ENCODE measurements around the gene TFRC.
"Not testable (repeated sequence)": the region's sequence is repeated elsewhere in the genome, so short reads cannot be mapped to it uniquely, and the experiment has no call there.

TFRC gene

GRCh38 chr3:196081002-196081833 is 672 bp downstream of the TFRC start:
- peak; percentile 21 for DNase-seq

GRCh38 chr3:196080101-196080846 is 1.6 kb downstream of the TFRC start:
- not testable (repeated sequence) for DNase-seq

- no peak for DNase-seq
Measured at GRCh38 chr3:196079682-196080081, 2.2 kb downstream of the TFRC start.

DNA sequence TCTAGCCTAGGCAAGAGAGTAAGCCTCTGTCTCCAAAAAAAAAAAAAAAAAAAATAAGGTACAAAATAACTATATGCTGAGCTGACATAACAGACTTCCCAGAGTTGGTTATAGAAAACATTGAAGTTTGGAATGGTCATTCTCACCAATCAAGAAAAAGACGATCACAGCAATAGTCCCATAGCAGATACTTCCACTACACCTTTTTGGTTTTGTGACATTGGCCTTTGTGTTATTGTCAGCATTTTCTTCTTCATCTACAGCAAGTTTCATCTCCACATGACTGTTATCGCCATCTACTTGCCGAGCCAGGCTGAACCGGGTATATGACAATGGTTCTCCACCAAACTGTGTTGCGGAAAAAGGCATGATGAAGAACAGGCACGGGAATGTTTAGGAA is 6.9 kb downstream of the TFRC start:
- DNase-seq, result no peak

GRCh38 chr3:196073255-196073753 is 8.6 kb downstream of the TFRC start:
- peak; percentile 48 for DNase-seq

DNA sequence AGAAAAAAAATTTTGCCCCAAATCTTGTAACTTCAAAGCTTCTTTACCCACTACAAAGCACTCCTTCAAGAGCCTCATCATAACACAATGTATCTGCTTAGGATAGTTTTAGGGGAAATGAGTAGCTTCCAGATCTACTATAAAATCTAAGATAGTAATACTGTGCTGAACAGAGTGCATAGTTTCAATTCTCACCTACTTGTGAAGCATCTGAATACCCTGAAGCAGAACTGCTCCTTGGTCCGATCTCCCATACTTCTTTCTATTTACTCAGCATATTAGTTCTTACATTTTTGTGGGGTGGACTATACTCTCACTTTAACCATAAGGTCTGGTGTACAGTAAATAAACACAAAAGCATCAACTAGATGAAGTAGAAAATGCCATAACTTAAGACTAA is 9.6 kb downstream of the TFRC start:
- DNase-seq, result no peak

DNA sequence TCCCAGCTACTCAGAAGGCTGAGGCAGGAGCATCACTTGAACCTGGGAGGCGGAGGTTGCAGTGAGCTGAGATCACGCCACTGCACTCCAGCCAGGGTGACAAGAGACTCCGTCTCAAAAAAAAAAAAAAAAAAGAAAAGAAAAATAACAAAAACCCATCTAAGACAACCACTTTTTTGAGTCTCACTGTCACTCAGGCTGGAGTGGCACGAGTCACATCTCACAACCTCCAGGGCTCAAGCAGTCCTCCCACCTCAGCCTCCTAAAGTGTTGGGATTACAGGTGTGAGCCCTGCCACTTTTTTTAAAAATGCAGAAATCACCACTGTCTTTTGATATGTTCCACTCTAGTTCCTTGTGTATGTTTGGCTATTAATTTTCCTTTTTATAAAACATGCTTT is 13.1 kb downstream of the TFRC start:
- DNase-seq, result not testable (repeated sequence)

- DNase-seq, result no peak
Measured at GRCh38 chr3:196067439-196067838, 14.5 kb downstream of the TFRC start.

- DNase-seq, result no peak
Measured at GRCh38 chr3:196063971-196064370, 17.9 kb downstream of the TFRC start.

DNA sequence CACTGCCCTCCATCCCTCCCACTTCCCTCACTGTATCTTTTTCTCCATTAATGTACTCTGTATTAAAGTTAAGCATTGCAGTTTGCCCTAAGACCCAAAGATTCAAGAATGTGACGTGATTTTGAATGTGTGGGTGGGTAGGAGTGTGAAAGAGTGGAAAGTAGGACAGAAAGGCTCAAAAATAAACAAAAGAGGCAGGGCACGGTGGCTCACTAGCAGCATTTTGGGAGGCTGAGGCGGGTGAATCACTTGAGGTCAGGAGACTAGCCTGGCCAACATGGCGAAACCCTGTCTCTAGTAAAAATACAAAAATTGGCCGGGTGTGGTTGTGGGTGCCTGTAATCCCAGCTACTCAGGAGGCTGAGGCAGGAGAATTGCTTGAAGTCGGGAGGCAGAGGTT is 18.4 kb downstream of the TFRC start:
- no peak for DNase-seq

DNA sequence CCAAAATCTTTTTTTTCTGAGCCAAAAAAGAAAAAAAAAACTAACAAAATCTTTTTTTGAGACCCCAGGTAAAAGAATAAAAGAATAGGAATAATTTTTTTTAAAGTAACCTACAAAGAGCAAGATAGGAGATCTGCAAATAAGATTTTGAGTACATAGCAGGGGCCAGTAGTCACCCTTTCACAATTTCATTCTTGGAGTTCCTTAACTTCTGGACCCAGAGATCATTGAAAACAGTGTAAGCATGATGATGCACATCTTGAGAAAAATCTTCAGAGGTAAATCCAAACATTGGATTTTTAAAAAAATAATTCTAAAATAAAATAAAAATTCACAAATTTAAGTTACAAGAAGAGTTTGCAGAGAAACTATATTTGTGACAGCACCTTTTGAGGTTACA is 18.8 kb downstream of the TFRC start:
- no peak for DNase-seq

DNA sequence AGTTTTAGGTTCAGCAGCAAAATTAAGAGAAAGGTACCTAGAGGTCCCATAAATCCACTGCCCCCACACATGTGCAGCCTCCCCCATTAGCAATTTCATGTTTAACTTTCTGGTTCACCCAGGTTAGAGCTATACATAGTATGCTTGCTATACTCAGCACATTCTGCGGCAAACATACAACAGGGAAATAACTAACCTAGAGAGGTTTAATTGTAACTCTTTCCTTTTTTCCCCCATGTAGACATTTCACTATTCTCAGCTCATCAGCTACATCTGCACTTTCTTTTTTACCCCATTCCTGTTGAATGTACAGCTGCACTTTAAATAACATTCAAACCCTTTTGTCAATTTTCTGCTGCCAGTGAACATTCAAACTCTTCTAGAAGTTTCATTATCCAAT is 21.1 kb downstream of the TFRC start:
- DNase-seq, result no peak

- no peak for DNase-seq
Measured at GRCh38 chr3:196057760-196058331, 24.0 kb downstream of the TFRC start.

- not testable (repeated sequence) for DNase-seq
Measured at GRCh38 chr3:196056371-196056770, 25.5 kb downstream of the TFRC start.

DNA sequence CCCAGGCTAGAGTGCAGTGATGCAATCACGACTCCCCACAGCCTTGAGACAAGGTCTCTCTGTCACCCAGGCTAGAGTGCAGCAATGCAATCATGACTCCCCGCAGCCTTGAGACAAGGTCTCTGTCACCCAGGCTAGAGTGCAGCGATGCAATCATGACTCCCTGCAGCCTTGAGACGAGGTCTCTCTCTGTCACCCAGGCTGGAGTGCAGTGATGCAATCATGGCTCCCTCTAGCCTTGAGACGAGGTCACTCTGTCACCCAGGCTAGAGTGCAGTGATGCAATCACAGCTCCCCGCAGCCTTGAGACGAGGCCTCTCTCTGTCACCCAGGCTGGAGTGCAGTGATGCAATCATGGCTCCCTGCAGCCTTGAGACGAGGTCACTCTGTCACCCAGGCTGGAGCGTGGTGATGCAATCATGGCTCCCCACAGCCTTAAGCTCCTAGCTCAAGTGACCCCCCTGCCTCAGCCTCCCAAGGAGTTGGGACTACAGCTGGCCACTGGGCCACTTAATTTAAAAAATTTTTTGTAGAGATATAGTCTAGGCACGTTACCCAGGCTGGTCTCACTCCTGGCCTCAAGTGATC is 26.1 kb downstream of the TFRC start:
- no peak for DNase-seq

DNA sequence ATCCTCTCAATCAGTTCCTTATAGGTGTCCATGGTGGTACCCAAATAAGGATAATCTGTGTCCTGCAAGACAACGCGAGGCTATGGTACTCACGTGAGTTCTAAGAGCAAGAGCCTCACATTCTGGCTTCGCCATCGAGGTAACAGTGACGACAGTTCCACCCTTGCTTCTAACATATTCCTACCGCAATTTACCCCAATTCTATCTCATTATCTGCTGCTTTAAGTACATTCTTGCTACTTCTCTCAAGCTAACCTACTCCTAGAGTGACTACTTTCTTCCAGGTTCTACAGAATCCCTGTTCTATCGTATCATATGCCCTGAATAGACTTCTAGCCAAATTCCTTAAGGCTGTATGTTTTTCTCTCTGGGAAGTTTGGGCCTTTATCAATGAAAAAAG is 26.6 kb downstream of the TFRC start:
- DNase-seq, result no peak

DNA sequence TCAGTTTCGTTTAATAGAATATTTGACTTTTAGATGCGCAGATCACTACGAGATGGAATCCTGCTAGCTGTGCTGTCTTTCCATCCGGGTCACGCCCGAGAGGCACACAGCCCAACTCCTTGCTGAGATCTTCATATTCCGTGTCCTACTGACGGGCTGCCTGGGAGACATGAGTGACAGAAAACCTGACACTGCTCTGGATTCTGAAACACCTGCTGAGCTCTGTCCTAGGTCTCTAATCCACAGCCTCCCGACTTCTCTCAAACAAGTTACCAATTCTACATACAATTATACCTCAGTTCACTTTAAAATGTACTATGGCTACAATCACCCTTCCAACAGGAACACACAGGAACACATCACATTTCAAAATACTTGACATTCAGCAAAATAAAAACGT is 27.2 kb downstream of the TFRC start:
- DNase-seq, result no peak

DNA sequence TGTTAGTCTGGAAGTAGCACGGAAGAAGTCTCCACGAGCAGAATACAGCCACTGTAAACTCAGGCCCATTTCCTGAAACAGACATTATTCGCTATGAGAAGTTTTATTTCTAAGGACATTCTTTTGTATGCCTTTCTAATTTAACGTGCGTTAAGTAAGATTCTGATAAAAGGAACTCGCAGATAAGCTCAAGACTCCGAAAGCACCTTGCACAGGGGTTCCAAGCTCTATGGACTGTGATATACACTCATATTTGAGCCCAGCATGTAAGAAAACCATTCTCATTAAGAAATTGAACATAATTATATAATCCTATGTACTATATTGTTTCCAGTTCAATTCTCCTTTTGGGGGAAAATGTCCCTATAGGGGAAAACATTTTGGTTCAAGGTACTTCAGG is 28.4 kb downstream of the TFRC start:
- DNase-seq, result no peak

DNA sequence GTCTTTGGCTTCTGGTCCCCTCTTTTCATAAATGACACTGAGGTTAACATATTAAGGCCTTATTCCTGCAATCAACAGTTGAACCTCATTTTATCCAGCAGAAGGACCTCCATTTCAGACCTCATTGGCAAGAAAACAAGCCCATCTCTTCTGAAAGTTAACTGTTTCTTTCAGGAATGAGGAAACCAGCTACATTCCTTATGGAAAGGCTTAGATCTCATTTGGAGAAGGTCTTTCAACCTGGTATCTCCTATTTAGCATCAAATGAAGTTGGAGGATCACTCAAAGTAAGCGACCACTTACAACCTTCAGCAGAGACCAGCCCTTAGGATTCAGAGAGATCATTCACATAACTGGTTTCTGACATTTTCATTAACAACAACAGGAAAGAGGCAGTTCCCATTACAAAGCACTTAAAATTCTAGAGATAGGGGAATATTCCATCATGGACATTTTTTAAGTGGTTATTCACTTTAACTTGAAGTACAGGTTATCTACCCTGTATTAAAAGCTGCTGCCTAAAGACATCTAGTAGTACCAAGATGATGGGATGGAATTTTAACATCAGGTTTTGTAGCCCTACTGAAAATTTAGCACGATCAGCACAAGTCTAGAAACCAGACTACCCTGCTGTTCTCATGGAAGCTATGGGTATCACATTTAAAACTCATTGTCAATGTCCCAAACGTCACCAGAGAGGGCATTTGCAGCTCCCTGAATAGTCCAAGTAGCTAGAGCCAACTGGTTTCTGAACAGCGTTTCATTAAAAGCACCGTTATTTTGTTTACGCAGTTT is 30.4 kb downstream of the TFRC start:
- DNase-seq, result no peak

DNA sequence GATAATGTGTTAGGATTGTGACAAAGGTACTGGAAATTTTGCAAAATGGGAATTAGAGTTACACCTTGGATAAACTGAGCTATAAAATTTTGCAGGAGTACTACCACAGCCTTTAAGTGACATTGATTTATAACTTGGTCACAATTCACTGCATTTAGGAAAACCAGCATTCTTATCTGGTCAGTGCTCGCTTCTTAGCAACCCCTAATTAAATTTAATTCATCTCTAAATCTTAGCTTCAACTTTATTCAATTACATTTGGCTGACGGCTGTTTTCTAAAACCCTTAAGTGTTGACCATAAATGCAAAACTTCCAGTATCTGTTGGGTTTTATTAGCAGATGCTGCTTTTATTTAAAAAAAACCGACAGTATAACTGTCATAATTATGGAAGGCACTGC is 31.3 kb downstream of the TFRC start:
- DNase-seq, result no peak

- no peak for DNase-seq
Measured at GRCh38 chr3:196049653-196050052, 32.2 kb downstream of the TFRC start.

DNA sequence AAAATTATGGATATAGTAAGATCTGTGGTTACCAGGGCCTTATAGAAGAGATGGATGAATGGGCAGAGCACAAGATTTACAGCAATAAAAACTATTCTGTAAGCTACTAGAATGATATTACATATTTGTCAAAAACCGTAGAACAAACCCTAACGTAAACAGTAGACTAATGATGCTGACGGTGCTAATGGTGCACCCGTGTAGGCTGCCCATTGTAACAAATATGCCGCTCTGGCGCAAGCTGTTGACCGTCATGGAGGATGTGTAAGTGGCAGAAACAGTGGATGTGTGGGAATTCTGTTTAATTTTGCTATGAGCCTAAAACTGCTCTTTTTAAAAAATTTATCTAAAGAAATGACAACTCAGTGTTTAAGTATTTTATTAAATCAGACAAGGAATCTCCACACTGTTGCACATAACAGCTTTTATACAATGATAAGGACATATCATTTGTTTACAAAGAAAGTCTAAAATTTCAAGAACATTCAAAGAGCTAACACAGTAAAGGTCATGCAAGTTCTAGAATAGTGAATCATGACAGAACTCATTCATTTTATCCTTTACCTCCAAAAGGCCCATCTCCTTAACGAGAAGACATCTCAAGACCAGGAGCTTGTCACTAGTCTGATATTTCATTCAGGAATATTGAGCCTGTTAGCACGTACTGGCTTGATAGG is 32.8 kb downstream of the TFRC start:
- DNase-seq, result no peak

Data from NCI-H1694 (cell line).